GM06990 (cell line): Measurements from ENCODE around the gene ZAP70.

Experiments used
- DNase-seq: peaks from one replicate; pipeline ENCODE4 v3.0.0-alpha.2; 2011; ENCODE audit not compliant: insufficient read length; ENCODE audit errors: extremely low read depth
- H3K27me3 ChIP-seq: replicated peaks from 2 replicates; pipeline ENCODE4 v1.6.0; 2011; ENCODE audit warnings: low read length; ENCODE audit not compliant: control insufficient read depth, insufficient read depth
- H3K36me3 ChIP-seq: 2 replicates; pipeline ENCODE4 v1.5.1; 2011; ENCODE audit warnings: low read length; ENCODE audit not compliant: control insufficient read depth, insufficient read depth
- H3K4me3 ChIP-seq: replicated peaks from 2 replicates; pipeline ENCODE4 v1.5.1; 2011; ENCODE audit warnings: low read depth, mild to moderate bottlenecking, control low read depth, low read length
- TF ChIP-seq, protein P1 (sequence below): IDR thresholded peaks from 2 replicates; pipeline ENCODE4 v1.5.1; 2011; ENCODE audit warnings: low read length, control low read depth, mild to moderate bottlenecking, inconsistent platforms; ENCODE audit not compliant: insufficient read depth, poor library complexity, severe bottlenecking

The ZAP70 gene

DNA sequence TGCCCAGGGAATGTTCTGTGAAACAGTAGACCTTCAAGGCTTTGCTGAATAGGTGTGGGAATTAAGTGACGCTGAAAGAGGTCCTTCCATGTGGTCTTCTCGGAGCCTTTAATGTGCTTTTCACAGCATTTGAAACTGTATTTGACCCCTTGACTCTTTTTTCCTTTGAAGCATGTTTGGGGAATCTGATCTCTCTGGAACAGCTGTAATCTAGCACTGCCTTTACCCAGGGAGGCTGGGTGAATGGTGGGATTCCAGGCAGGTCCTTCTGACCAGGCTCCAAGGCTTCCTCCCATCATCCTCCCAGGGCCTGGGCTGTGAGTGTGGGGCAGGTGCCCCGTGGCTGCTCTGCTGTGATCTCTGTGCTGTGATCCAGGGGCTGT lies 4.2 kb downstream of the ZAP70 start:
- Histone ChIP-seq H3K36me3 (no peaks in the 10 kb centered on the region), H3K27me3 (no peaks in the 10 kb centered on the region), H3K4me3 (no peak overlapping the region)
- TF ChIP-seq, protein P1, sequence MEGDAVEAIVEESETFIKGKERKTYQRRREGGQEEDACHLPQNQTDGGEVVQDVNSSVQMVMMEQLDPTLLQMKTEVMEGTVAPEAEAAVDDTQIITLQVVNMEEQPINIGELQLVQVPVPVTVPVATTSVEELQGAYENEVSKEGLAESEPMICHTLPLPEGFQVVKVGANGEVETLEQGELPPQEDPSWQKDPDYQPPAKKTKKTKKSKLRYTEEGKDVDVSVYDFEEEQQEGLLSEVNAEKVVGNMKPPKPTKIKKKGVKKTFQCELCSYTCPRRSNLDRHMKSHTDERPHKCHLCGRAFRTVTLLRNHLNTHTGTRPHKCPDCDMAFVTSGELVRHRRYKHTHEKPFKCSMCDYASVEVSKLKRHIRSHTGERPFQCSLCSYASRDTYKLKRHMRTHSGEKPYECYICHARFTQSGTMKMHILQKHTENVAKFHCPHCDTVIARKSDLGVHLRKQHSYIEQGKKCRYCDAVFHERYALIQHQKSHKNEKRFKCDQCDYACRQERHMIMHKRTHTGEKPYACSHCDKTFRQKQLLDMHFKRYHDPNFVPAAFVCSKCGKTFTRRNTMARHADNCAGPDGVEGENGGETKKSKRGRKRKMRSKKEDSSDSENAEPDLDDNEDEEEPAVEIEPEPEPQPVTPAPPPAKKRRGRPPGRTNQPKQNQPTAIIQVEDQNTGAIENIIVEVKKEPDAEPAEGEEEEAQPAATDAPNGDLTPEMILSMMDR = no peak
- DNase-seq = no peak

DNA sequence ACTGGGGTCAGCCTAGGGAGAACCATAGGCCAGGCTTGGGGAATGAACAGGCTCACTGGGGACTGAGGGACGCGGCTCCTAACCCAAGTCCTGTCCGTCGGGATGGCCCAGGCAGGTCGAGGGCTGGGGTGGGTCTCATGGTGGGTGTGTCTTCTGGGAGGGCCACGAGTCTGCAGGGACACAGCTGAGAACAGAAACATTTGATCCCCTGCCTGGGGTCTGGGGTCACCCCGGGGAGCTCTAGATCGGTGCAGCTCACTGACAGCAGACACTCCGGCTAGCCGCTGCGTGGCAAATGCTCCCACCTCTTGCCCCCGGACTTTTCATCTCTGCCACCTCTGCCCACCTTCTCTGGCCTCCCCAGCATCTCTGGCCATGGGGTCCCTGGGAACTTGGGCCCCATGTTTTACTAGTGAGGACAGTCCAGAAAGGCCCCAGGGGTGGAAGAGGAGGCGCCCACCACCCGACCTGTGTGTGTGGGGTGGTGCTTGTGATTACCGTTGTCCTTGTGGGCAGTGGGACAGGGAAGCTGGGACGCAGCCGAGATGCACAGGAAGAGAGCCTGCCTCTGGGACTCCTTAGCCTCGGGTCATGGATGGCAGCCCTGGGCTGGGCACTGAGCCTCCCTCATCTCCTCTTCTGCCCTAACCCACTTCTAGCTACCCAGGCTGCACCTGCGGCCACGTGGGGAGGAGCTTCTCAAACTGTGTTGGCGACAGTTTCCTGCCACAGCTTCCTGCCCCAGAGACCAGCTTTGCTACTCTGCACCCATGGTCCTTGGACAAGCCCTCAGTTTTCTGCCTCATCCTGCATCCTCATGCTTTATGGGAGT lies 4.9 kb downstream of the ZAP70 start:
- Histone ChIP-seq H3K4me3 (no peak overlapping the region), H3K27me3 (no peaks in the 10 kb centered on the region), H3K36me3 (no peaks in the 10 kb centered on the region)
- TF ChIP-seq, protein P1 = no peak
- no peak for DNase-seq

DNA sequence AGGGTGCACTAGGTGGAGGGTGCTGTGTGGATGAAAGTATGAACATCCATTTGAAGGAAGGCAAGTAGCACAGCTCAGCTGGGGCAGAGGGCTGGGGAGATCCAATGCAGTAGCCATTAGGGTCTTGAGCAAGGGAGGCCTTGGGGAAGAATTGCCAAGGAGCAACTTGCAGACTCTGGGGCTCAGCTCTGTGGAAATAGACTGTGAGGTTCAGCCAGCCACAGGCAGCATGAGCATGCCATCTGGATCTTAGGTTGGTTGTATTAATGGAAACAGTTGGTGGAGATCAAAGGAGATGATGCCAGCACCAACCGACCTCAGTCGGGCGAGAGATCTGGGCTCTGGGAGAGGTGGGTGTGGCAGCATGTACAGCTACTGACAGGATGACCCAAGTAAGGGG lies 5.6 kb downstream of the ZAP70 start:
- Histone ChIP-seq H3K27me3 (no peaks in the 10 kb centered on the region), H3K36me3 (no peaks in the 10 kb centered on the region), H3K4me3 (no peak overlapping the region)
- TF ChIP-seq, protein P1 = no peak
- DNase-seq = no peak

DNA sequence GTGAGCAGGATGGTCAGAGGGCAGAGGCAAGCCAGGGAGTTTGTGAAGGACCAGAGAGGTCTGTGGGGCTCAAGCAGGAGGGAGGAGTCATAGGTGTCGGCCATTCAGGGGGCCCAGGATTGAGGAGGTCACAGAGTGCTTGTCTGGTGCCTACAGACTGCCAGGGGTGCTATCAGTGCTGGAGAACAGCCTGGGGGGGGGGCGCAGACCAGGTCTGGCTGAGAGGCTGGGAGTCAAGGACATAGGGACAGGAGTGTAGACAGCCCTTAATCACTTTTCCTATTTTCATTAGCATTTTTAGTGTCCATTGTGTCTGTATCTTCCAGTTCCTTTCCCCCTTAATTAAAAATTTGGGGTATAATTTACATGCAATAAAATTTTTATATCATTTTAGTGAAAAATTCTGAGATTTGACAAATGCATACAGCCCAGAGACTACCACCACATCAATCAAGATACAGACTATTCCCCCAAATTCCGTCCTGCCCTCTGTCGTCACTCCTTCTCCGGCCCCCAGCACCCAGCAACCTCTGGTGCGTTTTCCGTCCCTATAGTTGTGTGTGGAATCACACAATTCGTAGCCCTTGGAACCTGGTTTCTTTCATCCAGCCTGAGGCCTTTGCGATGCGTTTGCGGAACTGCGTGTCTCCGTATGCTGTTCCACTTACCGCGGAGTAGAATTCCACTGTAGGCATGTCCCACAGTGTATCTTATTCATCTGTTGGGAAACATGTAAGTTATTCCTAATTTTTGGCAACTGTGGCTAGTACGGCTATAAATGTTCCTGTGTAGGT lies 6.2 kb downstream of the ZAP70 start:
- TF ChIP-seq, protein P1 = no peak
- DNase-seq = no peak
- Histone ChIP-seq H3K36me3 (no peaks in the 10 kb centered on the region), H3K4me3 (no peak overlapping the region), H3K27me3 (no peaks in the 10 kb centered on the region)

DNA sequence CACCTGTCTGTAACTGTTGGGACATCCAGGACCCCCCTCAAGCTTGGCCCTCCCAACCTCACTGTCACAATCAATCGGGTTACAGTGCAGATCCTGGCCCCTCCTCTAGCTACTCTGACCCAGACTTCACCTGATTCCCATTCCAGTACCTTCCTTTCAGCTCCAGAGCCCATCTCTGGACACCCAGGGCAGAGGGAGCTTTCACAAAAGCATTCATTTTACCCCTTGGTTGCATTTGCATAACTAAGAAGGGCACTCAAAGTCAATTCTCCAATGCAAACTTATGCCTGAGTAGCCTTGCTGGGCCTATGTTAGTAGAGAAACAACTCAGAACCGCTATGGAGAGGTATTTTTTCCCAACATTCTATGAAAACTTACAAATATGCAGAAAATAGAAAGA lies 7.4 kb downstream of the ZAP70 start:
- Histone ChIP-seq H3K27me3 (no peaks in the 10 kb centered on the region), H3K4me3 (no peak overlapping the region), H3K36me3 (no peaks in the 10 kb centered on the region)
- TF ChIP-seq, protein P1 = no peak
- no peak for DNase-seq
